Uterus (tissue), 2 donors: ENCODE results near the gene COL4A2.

Source experiments
- CTCF ChIP-seq, 4 experiments: fragments of 200-600 bp in 2 of 4; fragments of 450-650 bp in 2 of 4; sonication (generic) in 2 of 4; IDR thresholded peaks; one replicate each; pipeline ENCODE4 v1.5.1; 2016 to 2019; ENCODE audit warnings: antibody characterized with exemption in 4 of 4, mild to moderate bottlenecking in 2 of 4, moderate library complexity in 1 of 4
- POLR2A ChIP-seq, 2 donors: fragments of 450-650 bp; IDR thresholded peaks; one replicate each; pipeline ENCODE4 v1.6.1; 2016; ENCODE audit warnings: antibody characterized with exemption in 2 of 2, mild to moderate bottlenecking in 1 of 2, moderate library complexity in 1 of 2

GRCh38 chr13:110305949-110306339 lies 1.1 kb upstream of the COL4A2 start:
- TF ChIP-seq CTCF (IDR thresholded peaks at IDR 0.05), result no peak
- no peak for TF ChIP-seq POLR2A (IDR thresholded peaks at IDR 0.05)
